Smooth muscle cell of the brain vasculature (primary cell): ENCODE measurements around the gene LRIT3.
A peak's percentile ranks its signal among the peaks of the same experiment; 100 is the strongest.

Experiments
- DNase-seq: peaks from one replicate; pipeline ENCODE4 v3.0.0-alpha.2; 2012; ENCODE audit warnings: low read depth, low spot score

Gene LRIT3

GRCh38 chr4:109847896-109848442 is at the start of gene LRIT3:
Gene LRIT3, plus strand, starts transcription at chr4:109848107. Its CDS starts 95 bp downstream, at chr4:109848202.
- DNase-seq: no peak

- no peak for DNase-seq
Observed at GRCh38 chr4:109798866-109799265, 49.0 kb upstream of the LRIT3 start.

GRCh38 chr4:109801099-109801789 is 46.7 kb upstream of the LRIT3 start:
- no peak for DNase-seq

- DNase-seq: no peak
Observed at GRCh38 chr4:109801895-109802319, 46.0 kb upstream of the LRIT3 start, which contains the start of gene CFI. Gene CFI, minus strand, starts transcription at chr4:109801999. Its CDS starts 28 bp downstream, at chr4:109801971.

- no peak for DNase-seq
Observed at GRCh38 chr4:109803924-109804571, 43.9 kb upstream of the LRIT3 start.

- DNase-seq: no peak
Observed at GRCh38 chr4:109809655-109810054, 38.3 kb upstream of the LRIT3 start.

- no peak for DNase-seq
Observed at GRCh38 chr4:109810552-109811387, 37.1 kb upstream of the LRIT3 start.

- no peak for DNase-seq
Observed at GRCh38 chr4:109811707-109812106, 36.2 kb upstream of the LRIT3 start.

- DNase-seq: peak; percentile 75
Observed at GRCh38 chr4:109815151-109816081, 32.5 kb upstream of the LRIT3 start, which contains the start of gene GAR1. Gene GAR1, plus strand, starts transcription at chr4:109815762. Its CDS starts 403 bp downstream, at chr4:109816165.

GRCh38 chr4:109816082-109816442 is 31.8 kb upstream of the LRIT3 start:
- DNase-seq: no peak

GRCh38 chr4:109816894-109817293 is 31.0 kb upstream of the LRIT3 start:
- no peak for DNase-seq

GRCh38 chr4:109818268-109818667 is 29.6 kb upstream of the LRIT3 start:
- DNase-seq: no peak

GRCh38 chr4:109820563-109820962 is 27.3 kb upstream of the LRIT3 start:
- no peak for DNase-seq

- DNase-seq: no peak
Observed at GRCh38 chr4:109821185-109821584, 26.7 kb upstream of the LRIT3 start.

GRCh38 chr4:109826719-109827118 is 21.2 kb upstream of the LRIT3 start:
- no peak for DNase-seq

- DNase-seq: no peak
Observed at GRCh38 chr4:109827672-109828071, 20.2 kb upstream of the LRIT3 start, which contains the start of gene RRH. Gene RRH, plus strand, starts transcription at chr4:109827972. Its CDS starts 56 bp downstream, at chr4:109828028.

- DNase-seq: no peak
Observed at GRCh38 chr4:109833756-109834155, 14.2 kb upstream of the LRIT3 start.

- no peak for DNase-seq
Observed at GRCh38 chr4:109836985-109837384, 10.9 kb upstream of the LRIT3 start.

GRCh38 chr4:109846395-109847098 is 1.4 kb upstream of the LRIT3 start:
- no peak for DNase-seq

GRCh38 chr4:109848501-109848900 is 594 bp downstream of the LRIT3 start:
- DNase-seq: no peak
